Myocyte (in vitro differentiated cells): ENCODE data around the gene ZNF561. TPM values are rescaled to one million over a fixed set of nuclear protein-coding genes. Genes with fewer than 3 reads are reported as not detected.
A peak's percentile ranks its signal among the peaks of the same experiment; 100 is the strongest.
"Not testable (repeated sequence)": the region's sequence is repeated elsewhere in the genome, so short reads cannot be mapped to it uniquely, and the experiment has no call there.

Source experiments
- DNase-seq: peaks from one replicate; pipeline ENCODE4 v3.0.0-alpha.2; 2012; ENCODE audit warnings: low read depth
- polyA plus RNA-seq: library from polyadenylated mRNA; unstranded; fragments of >200 nt; gene quantifications from one replicate; pipeline ENCODE4 v1.2.1, GENCODE V29; 2012; ENCODE audit warnings: missing spikeins
- total RNA-seq: library from RNA; depleted of rRNA; stranded (reverse); fragments of >200 nt; gene quantifications from 2 replicates; pipeline ENCODE4 v1.2.3, GENCODE V29; 2014

ZNF561 gene
- total RNA-seq = 32.9 and 55.2 TPM in 2 replicates
- 36.6 TPM for polyA plus RNA-seq

GRCh38 chr19:9621156-9622037 lies at the start of gene ZNF561:
ZNF561 (minus strand) TSS chr19:9621232; CDS start chr19:9619456, 1,776 bp downstream.
- peak; percentile 93 for DNase-seq

GRCh38 chr19:9668544-9668943 lies 47.5 kb upstream of the ZNF561 start:
- DNase-seq = no peak

- no peak for DNase-seq
Observed at GRCh38 chr19:9667898-9668297, 46.9 kb upstream of the ZNF561 start.

- DNase-seq = no peak
Observed at GRCh38 chr19:9658769-9659168, 37.7 kb upstream of the ZNF561 start.

DNA sequence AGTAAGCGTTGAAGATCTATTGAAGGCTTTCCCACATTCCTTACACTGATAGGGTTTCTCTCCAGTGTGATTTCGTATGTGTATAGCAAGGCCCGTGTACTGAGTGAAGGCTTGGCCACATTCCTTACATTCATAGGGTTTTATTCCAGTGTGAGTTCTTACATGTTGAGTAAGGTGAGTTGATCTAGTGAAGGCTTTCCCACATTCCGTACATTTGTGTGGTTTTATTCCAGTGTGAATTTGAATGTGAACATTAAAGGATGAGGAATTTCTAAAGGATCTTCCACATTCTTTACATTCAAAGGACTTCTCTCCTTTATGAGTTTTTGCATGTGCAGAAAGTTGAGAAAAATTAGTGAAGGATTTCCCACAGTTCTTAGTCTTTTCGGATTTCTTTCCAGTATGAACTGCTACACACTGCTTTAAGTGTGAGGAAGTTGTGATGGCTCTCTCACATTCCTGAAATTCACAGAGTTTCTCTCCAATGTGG lies 32.1 kb upstream of the ZNF561 start:
- DNase-seq = not testable (repeated sequence)

DNA sequence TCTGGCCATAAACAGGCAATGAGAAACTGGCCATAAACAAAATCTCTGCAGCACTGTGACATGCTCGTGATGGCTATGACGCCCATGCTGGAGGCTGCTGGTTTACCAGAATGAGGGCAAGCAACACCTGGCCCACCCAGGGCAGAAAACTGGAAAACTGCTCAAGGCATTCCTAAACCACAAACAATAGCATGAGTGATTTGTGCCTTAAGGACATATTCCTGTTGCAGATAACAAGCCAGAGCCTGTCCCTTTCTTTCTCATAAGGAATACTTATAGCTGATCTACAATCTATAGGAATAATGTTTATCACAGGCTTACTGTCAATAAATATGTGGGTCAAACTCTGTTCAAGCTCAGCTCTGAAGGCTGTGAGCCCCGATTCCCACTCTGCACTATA lies 30.4 kb upstream of the ZNF561 start:
- DNase-seq = not testable (repeated sequence)

DNA sequence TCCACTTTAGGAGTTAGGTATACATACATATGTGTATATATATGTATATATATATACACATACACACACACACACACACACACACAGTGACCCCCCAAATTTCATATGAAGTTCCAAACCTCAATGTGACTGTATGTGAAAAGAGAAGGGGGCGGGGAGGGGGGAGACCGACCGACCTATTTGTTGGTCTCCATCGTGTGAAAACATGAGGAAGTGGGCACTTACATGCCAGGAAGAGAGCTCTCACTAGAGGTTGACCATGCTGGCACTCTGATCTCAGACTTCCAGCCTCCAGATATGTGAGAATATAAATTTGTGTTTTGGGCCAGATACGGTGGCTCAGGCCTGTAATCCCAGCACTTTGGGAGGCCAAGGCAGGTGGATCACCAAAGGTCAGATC lies 29.3 kb upstream of the ZNF561 start:
- no peak for DNase-seq

- peak; percentile 44 for DNase-seq
Observed at GRCh38 chr19:9645472-9645871, 24.4 kb upstream of the ZNF561 start.

- DNase-seq = peak; percentile 81
Observed at GRCh38 chr19:9644472-9644871, 23.4 kb upstream of the ZNF561 start.

GRCh38 chr19:9641810-9642209 lies 20.8 kb upstream of the ZNF561 start:
- no peak for DNase-seq

- DNase-seq = no peak
Observed at GRCh38 chr19:9640956-9641355, 19.9 kb upstream of the ZNF561 start.

GRCh38 chr19:9636018-9636417 lies 15.0 kb upstream of the ZNF561 start:
- no peak for DNase-seq

DNA sequence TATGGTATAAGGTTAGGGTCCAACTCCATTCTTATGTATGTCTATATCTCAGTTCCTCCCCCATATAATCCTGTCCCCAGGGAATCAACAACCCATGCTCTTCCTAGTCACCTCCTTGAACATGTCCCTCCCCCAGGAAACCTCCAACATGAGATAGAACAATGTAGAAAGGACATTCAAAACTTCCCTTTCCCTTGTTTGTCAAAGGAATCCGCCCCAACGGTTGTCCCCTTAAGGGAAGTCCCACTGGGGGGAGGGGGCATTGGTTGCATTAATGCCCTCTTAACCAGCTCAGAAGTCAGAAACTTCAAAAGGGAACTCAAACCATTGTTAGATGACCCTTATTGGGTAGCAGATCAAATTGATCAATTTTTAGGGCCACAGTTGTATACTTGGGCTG lies 6.8 kb upstream of the ZNF561 start:
- no peak for DNase-seq

- DNase-seq = peak; percentile 41
Observed at GRCh38 chr19:9622531-9622930, 1.5 kb upstream of the ZNF561 start.

DNA sequence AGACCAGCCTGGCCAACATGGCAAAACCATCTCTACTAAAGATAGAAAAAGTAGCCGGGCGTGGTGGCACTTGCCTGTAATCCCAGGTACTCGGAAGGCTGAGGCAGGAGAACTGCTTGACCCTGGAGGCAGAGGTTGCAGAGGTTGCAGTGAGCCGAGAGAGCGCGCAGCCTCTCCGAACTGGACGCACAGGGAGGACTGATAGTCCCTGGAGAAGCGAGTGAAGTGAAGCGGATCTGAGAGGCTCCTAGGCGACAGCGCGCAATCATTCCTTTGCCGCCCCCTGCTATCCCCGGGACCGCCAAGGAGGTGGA lies 233 bp downstream of the ZNF561 start:
- no peak for DNase-seq

DNA sequence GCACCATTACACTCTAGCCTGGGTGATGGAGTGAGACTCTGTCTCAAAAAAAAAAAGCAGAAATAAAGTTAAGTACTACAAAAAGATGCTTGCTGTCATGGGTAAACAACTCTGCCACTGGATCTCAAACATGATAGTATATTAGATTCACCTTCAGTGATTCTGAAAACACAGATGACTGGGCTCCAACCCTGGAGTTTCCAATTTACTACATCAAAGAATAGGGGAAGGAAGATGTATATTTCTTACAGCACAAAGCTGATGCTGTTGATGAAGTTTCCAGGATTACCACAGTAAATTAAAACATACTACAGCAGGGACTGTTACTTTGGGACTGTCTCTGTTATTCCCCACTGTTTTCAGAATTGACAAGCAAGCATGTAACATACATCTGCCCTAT lies 5.2 kb downstream of the ZNF561 start:
- no peak for DNase-seq

- DNase-seq = no peak
Observed at GRCh38 chr19:9610484-9611113, 10.4 kb downstream of the ZNF561 start.

DNA sequence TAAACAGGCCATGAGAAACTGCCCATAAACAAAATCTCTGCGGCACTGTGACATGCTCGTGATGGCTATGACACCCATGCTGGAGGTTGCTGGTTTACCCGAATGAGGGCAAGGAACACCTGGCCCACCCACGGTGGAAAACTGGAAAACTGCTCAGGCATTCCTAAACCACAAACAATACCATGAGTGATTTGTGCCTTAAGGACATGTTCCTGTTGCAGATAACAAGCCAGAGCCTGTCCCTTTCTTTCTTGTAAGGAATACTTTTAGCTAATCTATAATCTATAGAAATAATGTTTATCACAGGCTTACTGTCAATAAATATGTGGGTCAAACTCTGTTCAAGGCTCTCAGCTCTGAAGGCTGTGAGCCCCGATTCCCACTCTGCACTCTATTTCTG lies 12.1 kb downstream of the ZNF561 start:
- DNase-seq = no peak

- DNase-seq = no peak
Observed at GRCh38 chr19:9597027-9597426, 24.0 kb downstream of the ZNF561 start.

DNA sequence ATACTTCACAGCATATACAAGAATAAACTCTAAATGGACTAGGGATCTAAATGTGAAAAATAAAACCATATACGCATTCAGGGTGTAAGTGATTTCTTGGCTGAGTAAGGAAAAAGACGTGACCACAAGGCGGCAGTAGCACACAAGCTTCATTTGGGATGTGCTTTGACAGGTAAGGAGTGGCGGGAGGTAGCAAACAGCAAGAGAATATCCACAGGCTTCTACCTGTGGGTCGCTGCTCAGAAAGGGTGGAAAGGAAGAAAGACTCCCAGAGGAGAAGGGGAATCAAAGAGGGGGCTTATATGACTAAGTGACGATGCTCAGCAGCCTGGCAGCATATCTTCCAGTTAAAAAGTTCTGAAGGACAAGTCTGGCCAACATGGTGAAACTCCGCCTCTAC lies 34.3 kb downstream of the ZNF561 start:
- DNase-seq = peak; percentile 62

- peak; percentile 87 for DNase-seq
Observed at GRCh38 chr19:9584073-9584833, 36.8 kb downstream of the ZNF561 start, which contains the start of gene ZNF121. ZNF121 (minus strand) TSS chr19:9584504; CDS start chr19:9568097, 16,407 bp downstream.
